AG10803 (cell line): ENCODE results near the gene MICAL2.

ENCODE experiments used
- DNase-seq: peaks from one replicate; pipeline ENCODE4 v3.0.0; 2010; ENCODE audit warnings: low read depth
- H3K4me3 ChIP-seq: 2 replicates; pipeline ENCODE4 v1.5.1; 2011; ENCODE audit warnings: mild to moderate bottlenecking, low read length, control low read depth
- CTCF ChIP-seq: conservative IDR thresholded peaks from 2 replicates; pipeline ENCODE4 v1.5.1; 2011; ENCODE audit warnings: mild to moderate bottlenecking, low read length, control low read depth, inconsistent platforms

MICAL2 gene

GRCh38 chr11:12288212-12288930 is 178.0 kb downstream of the MICAL2 start:
- peak overlapping the region; percentile 54 for H3K4me3 ChIP-seq
- peak; percentile 95 for DNase-seq

GRCh38 chr11:12288931-12289666 is 178.7 kb downstream of the MICAL2 start:
- no peak overlapping the region for H3K4me3 ChIP-seq
- TF ChIP-seq CTCF = no peak; the same call in 1 of the 2 replicates
- DNase-seq = no peak

More at GRCh38 chr11:12288212-12288930, 178.0 kb downstream of the MICAL2 start:
- peak; percentile 98 for TF ChIP-seq CTCF

GRCh38 chr11:12289667-12290476 is 179.5 kb downstream of the MICAL2 start:
- no peak for DNase-seq
- no peak for TF ChIP-seq CTCF
- H3K4me3 ChIP-seq = no peak overlapping the region

GRCh38 chr11:12290477-12290922 is 180.1 kb downstream of the MICAL2 start:
- no peak overlapping the region for H3K4me3 ChIP-seq
- no peak for TF ChIP-seq CTCF
- DNase-seq = no peak

- no peak overlapping the region for H3K4me3 ChIP-seq
- no peak for TF ChIP-seq CTCF
- no peak for DNase-seq
Observed at GRCh38 chr11:12291313-12291712, 180.9 kb downstream of the MICAL2 start.

- no peak for TF ChIP-seq CTCF
Observed at GRCh38 chr11:12291766-12292165, 181.4 kb downstream of the MICAL2 start.

More at GRCh38 chr11:12291766-12292165, 181.4 kb downstream of the MICAL2 start:
- no peak for DNase-seq
- H3K4me3 ChIP-seq = no peak overlapping the region
